GM23338 (cell line): Measurements from ENCODE around the gene GID4.

Experiments used
- EZH2phosphoT487 ChIP-seq: fragments of 200-600 bp; sonication (generic); IDR thresholded peaks from one replicate; pipeline ENCODE4 v1.8.1; 2018; ENCODE audit warnings: antibody characterized with exemption; ENCODE audit not compliant: unreplicated experiment
- POLR2AphosphoS5 ChIP-seq: IDR thresholded peaks from 2 replicates; pipeline ENCODE4 v1.6.1; 2016; ENCODE audit warnings: antibody characterized with exemption, low read depth

DNA sequence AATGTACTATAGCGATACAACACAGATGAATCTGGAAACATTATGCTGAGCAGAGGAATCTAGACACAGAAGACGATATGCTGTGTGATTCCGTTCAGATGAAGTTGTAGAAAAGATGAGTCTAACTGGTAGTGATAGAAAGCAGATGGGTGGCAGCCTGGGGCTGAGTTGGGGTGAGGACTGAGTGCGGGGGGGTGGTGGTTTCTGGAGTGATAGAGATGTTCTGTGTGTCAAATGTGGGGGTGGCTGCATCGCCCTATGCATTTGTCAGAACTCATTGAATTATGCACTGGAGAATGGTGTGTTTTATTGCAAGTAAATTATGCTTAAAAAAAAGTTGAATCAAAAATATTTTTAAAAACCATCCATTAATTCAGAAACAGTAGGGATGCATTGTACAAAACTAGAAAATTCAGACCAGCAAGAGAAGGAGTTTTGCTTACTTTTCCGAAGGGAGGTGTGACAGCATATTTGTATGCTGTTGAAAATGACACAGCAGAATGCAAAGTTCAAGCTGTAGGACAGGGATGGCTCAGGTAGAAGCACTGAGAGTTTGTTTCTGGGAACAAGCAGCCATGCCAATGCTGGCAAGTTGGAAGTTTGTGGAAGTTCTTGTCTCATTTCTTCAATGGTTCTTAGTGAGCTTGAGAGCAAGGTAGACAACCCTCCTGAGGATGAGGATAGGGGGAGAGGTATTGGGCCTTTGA lies 35.5 kb downstream of the GID4 start:
- no peak for TF ChIP-seq EZH2phosphoT487
- TF ChIP-seq POLR2AphosphoS5, result no peak
